NCI-H1105 treated with DMSO at 0.1 percent for 48 hours (cell line): ENCODE data around the gene SPRR4.
"Not testable (repeated sequence)": the region's sequence is repeated elsewhere in the genome, so short reads cannot be mapped to it uniquely, and the experiment has no call there.

Source experiments
- DNase-seq: peaks from one replicate; lab custom pipeline; 2025; lab: John Stamatoyannopoulos, UW

SPRR4 gene

DNA sequence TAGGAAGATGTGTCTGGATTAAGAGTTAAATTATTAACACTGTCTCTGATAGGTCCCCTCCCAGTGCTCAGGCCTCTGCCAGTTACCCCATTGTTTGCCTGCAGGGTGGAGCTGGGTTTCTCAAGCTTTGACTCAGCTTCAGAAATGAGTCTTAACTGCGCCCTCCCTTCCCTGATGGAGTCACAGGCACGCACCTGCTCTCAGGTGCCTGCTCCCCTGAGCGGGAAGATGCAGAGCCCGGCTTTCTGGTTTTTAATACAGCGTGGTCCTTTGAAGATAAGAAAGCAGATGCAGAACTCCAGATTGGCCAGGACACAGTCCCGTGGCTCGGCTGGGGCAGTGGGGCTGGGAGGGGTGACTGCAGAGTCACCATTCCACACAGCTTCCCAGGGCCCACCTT, 3.2 kb upstream of the SPRR4 start:
- no peak for DNase-seq

DNA sequence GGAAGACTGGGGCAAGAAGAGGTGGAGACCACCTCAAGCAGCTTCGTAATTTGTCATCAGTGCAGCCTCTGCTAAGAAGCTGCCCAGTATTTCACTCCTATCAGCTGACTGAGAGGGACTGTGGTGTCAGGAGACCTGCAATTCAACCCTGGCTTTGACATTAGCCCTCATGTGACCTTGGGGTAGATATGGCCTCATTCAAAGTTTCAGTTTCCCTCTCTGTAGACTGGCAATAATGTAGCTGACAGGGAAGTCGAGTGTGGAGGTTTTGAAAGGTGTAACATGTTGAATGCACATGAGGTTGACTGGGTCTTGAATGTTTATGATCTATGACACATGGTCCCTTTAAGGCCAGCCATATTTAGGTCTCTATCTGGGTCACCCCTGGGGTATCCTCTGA, 2.2 kb upstream of the SPRR4 start:
- DNase-seq: no peak

DNA sequence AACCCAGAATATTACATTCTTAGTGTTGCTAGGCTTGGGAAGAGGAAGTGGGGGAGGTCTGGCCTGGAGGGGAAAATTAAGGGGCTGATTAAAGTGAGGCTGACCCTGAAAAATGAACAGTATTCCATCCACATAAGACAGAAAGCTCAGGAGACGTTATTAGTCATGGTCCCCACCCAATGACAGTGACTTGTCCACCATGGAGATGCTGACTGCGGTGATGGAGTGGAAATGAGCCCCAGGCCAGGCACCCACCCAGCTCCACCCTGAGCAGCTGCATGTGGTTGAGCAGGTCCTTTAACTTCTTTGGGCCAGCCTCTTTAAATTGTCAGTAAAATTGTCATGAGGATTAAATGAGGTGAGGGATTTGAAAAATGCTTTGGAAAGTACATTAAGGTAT, 1.4 kb upstream of the SPRR4 start:
- no peak for DNase-seq

DNA sequence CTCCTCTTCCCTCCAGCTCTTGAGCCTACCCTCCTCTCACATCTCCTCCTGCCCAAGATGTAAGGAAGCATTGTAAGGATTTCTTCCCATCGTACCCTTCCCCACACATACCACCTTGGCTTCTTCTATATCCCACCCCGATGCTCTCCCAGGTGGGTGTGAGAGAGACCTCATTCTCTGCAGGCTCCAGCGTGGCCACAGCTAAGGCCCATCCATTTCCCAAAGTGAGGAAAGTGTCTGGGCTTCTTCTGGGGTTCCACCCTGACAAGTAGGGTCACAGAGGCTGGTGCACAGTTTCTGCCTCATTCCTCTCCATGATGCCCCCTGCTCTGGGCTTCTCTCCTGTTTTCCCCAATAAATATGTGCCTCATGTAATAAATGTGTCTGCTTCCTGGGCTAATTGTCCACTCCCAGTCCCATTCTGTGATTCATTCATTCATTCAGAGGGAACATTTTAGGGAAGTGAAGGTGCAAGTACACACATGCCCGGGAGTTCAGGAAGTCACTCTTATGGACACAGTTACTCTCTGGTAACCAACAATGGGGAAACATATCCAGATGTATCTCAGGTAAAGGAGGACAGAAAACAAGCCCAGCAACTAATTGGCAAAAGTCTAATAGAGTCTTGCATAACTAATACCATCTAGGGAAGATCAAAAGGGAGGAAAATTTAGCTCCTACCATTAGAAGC, 1.9 kb downstream of the SPRR4 start:
- no peak for DNase-seq

DNA sequence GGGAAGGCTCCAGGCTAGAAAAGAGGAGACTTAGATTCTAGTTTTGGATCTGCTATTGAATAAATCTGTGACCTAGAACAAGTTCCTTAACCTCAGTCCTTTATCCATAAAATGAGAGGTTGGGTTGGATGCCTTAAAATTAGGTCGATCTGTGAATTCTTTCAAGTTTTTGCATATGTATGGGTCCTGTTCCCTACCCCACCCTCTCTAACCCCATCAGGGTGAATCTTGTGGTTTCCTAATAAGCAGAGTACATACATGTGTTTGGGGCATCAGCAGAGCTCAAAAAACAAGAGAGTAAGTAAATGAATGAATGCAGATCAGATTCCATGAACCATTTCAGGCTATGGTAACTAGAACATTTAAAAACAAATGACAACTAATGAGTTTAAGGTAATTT, 6.2 kb downstream of the SPRR4 start:
- no peak for DNase-seq

DNA sequence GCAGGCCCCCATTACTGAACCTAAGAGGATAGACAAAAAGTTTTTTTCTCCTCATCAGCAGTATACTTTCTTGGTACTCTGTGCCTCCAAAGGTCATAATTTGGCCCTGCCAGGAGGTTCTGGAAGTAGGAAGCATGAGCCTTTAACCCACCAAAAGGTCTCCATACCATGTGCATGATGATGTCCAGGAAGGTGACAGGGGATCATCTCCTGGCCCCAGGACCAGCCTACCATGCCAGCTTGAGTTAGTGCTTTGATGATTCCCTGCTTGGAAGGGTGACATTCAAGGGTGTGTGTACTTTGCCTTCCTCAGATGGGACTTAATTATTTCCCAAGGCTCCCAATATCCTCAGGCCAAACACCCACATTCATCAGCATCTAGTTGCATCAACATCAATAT, 7.2 kb downstream of the SPRR4 start:
- no peak for DNase-seq

DNA sequence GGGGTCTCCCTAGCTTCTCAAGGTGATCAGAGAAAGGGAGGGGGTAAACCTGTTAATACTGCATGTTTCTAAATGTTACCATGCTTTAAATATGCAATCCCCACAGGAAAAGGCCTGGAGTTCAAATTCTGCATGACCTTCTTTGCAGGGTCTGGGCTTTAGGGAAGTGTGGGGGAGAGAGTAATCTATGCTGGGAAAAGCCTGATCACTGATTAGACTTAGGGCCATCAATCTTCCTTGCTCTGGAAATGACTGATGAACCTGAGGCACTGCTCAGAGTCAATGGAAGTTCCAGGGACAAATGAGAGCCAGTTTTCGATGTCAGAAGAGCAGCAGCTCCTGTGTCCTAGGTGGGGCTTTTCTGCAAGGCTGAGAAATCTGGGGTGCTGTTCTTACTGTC, 10.2 kb downstream of the SPRR4 start:
- no peak for DNase-seq

DNA sequence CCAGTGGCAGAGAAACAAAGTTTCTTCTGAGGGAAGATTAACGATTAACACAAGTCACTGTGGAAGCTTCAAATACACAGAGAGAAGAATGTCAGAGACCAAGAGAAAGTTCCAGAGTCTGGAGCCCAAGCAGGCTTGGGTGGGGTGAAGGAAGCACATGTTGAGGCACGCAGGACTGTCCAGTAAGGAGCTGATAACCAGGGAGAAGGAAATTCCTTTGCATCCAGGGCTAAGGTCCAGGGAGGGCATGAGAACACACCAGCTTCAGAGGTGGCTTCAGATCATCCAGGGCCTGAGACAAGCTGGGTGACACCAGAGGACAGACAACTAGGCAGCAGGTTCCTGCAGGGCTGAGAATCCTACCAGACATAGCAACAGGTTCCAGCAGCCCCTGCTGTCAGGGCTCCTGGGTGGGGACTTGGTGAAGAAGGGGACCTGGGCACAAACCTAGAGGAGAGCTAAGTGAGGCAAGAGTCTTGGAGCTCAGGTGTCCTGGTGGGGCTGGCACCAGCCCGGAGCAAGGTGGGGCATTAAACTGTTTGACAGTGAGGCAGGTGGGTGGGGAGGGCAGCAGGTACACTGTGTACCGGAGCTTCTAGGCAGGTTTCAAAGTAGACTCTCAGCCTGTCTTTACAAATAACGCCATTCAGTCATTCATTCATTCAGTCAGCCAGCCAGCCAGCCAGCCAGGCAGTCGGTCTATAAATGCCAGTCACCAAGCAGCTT, 10.9 kb downstream of the SPRR4 start:
- DNase-seq: no peak

DNA sequence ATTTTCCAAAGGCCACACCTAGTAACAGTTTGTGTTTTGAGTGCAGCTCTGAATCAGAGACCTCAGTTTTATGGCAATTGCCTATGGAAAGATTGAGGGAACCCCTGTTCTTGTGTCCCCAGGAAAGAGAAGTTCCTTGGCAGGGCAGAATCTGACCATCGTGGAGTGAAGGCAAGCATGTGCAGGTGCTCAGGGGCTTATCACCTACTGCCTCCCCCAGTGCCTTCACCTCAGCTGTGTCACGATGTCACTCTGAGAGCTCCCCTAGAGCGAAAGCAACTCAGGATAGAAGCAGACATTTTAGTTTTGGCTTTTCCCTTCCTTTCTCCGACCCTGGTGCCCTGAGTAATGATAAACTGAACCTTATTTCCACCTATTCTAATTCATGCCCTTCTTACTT, 11.6 kb downstream of the SPRR4 start:
- DNase-seq: no peak

DNA sequence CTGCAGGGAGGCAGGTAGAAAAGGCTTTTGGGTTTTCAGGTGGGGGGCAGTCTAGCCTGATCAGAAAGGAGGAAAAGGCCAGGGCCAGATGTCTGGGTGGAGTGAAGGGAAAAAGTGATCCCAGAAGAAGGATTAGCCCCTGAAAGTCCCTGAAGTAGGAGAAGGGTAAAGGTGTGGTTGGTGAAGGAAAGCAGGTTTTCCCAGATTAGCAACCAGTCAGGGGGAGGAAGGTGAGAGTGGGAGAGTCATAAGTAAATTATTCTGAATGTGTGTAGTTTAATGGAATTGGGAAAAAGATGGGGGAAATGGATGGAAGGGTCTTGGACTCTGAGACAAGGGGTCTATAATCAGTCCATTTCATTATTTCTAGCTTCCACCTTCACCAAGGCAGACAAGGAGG, 12.8 kb downstream of the SPRR4 start:
- DNase-seq: no peak

DNA sequence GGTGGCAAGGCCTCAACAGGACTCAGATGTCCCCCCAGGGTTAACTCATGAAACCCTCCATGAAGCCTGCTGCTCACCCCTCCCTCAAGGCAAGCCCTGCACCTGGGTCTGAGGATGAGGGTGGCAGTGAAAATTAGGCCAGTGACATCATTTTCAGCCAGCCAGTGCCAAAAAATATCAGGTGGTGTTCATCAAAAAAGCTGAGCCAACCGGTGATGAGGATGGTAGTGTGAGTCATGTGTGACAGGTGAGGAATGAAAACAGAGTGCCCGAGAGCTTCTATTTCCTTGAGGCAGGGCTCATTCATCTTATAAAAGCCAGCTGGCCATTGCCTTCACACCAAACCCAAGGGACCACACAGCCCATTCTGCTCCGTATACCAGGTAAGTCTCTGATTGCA, 13.3 kb downstream of the SPRR4 start, which contains the start of gene SPRR1A:
TSS of gene SPRR1A (plus strand) at position 339 of the 400 bp plus-strand sequence. CDS start 1,150 bp downstream, outside the sequence.
- no peak for DNase-seq

DNA sequence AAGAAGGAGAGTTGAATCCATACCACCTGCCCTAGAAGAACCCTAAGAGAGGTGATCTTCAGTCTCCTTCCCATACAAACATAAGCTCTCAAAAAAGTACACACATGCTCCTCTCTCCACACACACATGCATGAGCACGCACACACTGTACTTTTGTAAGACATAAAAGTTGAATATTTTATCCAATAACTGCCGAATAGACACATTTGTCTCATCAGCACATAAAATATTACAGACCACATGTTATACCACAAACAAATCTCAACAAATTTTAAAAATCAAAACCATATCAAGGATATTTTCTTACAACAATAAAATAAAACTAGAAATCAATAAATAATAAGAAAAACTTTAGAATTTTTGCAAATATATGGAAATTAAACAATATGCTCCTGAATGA, 16.1 kb downstream of the SPRR4 start:
- DNase-seq: no peak

DNA sequence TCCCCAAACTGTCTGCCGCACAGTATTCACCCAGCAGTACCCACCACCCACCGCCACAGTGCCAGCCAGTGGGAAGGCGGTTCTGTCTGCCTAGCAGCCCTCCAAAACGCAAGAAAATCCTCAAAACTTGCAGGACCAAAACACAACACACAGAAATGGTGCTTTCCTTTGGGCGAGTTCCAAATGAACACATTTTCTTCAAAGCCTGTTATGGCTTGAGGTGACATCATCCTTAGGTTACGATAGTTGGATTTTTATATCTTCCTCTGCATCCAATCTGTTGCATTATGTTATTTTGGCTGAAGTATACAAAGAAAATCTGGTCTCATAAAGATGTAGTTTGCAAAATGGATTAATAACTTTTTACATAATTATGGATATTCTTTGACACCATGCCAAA, 22.7 kb downstream of the SPRR4 start:
- DNase-seq: no peak

DNA sequence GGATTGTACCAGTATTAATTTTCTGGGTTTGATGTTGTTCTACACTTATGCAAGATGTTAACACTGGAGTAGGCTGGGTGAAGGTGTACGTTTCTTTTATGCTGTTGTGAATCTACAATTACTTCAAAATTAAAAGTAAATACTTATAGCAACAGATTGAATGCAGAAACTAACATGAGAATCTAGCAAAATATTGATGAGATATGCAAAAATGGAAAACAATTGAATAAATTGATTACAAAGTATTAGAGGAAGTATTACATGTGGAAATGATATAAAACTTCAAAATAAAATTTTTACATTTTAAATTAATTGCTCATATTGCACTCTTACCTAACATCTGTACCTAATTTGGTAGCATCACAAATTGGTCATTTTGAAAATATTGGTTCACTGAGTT, 25.4 kb downstream of the SPRR4 start:
- DNase-seq: no peak

DNA sequence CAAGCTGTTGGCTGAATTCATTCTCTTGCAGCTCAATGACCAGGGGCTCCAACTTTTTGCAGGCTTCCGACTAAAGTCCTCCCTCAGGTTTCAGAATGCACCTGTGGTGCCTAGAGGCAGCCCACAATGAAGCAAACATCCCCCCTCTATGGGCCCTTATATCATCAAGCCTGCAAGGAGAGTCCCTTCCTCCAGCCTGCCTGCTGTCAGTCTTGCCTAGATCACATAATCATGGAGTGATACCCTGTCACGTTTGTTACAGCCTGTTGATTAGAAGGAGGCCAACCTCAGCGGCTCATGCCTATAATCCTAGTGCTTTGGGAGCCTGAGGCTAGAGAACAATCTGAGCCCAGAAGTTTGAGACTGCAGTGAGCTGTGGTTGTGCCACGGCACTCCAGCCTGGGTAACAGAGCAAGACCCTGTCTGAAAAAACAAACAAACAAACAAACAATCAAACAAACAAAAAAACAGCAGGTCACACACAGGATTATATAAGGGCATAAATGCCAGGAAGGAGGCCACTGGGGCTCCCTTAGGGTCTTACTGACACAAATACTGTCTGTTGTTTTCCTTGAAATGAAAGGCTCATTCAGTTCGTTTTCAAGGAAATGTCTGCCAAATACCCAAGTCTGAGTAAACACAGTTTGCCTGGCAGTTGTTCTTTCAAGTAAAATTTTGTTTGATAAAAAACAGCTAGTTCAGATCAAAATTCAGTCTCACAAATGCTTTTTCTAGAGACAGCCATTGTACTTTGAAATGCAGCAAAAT, 26.4 kb downstream of the SPRR4 start:
- no peak for DNase-seq

DNA sequence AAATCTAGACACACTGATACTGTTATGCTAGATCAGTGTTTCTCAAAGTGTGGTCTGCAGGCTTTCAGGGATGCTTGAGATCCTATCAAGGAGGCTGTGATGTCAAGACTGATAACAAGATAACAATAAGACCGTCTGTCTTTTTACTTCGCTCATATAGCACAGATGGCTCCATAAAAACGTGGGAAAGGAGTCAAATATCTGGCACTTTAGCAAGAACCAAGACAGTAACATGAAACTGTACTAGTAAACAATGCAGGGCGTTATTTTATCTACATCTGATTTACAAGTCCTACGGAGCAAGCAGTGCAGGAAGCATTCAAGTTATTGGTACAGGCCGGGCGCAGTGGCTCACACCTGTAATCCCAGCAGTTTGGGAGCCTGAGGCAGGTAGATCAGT, 27.5 kb downstream of the SPRR4 start:
- DNase-seq: no peak

DNA sequence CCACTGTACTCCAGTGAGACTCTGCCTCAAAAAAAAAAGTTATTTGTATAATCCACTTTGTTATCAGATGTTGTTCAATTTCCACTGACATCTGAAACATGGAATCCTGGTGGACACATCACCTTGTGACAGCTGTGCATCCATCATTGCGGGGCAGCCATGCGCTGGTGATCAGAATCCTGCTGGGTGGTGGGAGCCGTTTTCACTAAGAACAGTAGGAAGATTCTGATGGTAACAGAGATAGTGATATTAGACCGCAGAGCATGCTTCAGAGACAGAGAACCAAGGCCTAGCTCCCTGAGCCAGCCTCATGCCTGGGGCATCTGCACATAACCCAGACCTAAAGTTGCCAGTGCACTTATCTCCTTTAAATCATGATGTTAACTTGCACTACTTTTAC, 28.0 kb downstream of the SPRR4 start:
- no peak for DNase-seq

DNA sequence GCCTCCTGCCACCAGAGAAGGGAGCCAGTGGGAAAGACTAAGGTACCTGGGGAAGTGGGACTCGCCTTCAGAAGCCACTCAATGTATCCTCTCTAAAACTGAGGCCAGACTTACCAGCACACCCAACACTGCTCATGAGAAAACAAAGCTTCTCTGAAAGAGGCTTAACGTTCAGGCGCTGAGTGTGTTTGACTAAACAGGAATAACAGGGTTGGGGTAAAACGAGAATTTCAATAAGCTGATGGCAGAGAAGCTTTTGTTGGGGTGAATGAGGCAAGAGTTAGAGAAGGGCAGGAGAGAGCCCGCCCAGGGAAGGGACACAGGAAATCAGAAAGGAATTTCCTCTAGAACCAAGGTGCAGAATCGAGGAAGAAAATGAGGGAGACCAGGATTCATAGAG, 29.4 kb downstream of the SPRR4 start:
- no peak for DNase-seq

DNA sequence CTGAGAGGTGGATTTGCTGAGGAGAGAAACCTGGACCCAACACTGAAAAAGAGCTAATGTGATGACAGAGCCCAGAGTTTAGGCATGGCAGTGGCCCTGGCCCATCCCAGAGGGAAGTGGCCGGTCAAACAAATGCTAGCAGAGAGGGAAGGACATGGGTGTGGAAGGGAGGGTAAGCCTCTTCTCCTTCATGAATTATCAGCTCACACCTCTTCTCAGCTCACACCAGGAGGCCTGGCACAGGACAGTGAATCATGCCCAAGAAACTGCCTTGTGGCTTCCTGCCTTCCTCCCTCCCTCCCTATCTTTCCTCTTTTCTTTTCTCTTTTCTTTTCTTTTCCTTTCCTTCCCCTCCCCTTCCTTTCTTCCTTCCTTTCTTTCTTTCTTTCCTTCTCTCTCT, 29.8 kb downstream of the SPRR4 start:
- DNase-seq: no peak

DNA sequence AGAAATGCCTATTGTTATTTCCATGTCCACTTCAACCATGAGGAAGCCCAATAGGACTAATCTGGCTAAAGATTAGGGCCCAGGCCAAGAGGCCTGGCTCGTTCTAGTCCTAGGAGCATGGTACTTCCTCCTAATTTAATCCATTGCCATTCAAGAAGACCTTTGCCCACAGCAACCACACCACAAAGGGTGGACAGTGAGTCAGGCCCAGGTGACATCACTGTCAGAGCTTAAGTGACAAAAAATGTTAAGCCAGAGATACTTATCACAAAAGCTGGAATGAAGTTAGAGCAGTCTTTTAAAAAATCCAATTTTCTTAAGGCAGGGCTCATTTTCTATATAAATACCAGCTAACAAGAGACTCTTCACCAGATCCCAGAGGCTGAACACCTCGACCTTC, 30.9 kb downstream of the SPRR4 start, which contains the start of gene SPRR3:
TSS of gene SPRR3 (plus strand) at position 368 of the 400 bp plus-strand sequence. CDS start 1,272 bp downstream, outside the sequence.
- no peak for DNase-seq

DNA sequence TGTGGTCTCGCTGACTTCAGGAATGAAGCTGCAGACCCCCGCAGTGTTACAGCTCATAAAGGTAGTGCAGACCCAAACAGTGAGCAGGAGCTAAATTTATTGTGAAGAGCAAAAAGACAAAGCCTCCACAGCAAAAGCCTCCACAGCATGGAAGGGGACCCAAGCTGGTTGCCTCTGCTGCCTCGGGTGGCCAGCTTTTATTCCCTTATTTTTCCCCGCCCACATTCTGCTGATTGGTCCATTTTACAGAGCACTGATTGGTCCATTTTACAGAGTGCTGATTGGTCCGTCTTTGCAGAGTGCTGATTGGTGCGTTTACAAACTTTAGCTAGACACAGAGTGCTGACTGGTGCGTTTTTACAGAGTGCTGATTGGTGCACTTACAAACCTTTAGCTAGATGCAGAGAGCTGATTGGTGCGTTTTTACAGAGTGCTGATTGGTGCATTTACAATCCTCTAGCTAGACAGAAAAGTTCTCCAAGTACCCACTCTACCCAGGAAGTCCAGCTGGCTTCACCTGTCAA, 40.8 kb downstream of the SPRR4 start:
- not testable (repeated sequence) for DNase-seq

DNA sequence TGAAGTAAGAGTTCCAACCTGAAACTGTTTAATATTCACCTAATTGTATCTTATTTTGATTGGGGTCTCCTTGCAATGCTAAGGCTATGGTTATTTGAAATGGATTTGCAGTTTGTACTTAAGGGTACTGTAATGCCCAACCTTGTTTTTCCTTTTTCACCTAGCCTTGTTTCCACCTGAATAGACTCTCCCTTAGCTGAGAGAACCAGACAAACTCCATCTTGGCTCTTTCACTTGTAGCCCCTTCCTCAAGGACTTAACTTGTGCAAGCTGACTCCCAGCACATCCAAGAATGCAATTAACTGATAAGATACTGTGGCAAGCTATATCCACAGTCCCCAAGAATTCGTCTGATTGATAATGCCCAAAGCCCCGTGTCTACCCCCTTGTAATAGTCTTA, 51.4 kb downstream of the SPRR4 start:
- not testable (repeated sequence) for DNase-seq
